Stimulated activated CD4-positive, alpha-beta T cell treated with anti-CD3 and anti-CD28 coated beads, Interleukin-15, amount 100 ng/mL, for 48 hours (primary cell): ENCODE data around the gene MUCL3.
"Not testable (repeated sequence)": the region's sequence is repeated elsewhere in the genome, so short reads cannot be mapped to it uniquely, and the experiment has no call there.

ENCODE experiments used
- DNase-seq, 2 donors: peaks; one replicate each; pipeline ENCODE4 v3.0.0-alpha.2; 2020; ENCODE audit warnings: low read depth in 2 of 2

MUCL3 gene, protein sequence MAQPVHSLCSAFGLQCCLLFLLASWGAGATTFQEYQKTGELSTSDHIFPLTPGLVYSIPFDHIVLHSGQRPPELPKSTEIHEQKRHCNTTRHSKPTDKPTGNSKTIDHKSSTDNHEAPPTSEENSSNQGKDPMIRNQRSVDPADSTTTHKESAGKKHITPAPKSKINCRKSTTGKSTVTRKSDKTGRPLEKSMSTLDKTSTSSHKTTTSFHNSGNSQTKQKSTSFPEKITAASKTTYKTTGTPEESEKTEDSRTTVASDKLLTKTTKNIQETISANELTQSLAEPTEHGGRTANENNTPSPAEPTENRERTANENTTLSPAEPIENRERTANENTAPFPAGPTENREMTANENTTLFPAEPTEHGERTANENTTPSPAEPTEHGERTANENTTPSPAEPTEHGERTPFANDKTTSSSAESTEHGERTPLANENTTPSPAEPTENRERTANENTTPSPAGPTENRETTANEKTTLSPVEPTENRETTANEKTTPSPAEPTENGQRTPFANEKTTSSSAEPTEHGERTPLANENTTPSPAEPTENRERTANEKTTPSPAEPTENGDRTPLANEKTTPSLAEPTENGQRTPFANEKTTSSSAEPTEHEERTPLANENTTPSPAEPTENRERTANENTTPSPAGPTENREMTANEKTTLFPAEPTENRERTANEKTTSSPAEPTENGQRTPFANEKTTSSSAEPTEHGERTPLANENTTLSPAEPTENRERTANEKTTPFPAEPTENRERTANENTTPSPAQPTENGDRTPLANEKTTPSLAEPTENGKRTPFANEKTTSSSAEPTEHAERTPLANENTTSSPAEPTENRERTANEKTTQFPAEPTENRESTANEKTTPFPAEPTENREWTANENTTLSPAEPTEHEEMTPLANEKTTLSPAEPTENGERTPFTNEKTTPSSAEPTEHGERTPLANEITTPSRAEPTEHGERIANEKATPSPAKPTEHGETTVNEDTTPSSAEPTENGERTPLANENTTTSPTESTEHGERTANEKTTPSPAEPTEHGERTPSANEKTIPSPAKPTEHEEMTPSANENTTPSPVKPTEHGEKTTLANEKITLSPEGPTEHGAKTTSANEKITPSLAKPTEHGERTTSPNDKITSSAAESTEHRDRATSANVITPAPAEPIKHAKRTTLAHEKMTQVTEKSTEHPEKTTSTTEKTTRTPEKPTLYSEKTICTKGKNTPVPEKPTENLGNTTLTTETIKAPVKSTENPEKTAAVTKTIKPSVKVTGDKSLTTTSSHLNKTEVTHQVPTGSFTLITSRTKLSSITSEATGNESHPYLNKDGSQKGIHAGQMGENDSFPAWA (N-terminal part only)

DNA sequence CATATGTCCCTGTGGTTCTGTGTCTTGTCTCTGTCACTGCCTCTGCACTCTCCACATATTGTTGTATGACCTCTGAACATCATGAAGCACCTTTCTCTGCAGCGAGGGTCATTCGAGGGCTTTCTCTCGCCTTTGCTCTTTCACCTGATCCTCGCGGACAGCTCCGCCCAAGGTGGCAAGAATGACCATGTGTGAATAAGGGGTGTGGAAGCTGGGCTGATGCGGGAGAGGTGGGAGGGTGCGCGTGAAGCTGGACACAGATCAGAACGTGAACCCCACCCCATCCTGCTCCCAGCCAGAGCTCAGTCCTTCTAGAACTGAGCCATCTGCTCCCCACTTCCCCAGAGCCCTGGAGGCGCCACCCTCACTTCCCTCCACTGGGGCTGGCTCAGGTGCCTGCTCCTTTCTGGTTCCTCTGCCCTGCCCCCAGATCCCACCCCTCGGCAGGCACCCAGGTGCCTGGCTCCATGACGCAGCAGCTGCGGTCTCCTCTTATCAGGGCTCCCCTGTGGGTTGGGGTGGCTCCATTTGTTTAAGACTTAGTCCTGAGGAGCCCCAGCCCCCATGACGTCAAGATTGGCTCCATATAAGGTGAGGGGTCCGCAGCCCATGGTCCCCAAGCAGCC, at the start of gene MUCL3:
MUCL3 (plus strand) TSS at position 613 of the 626 bp plus-strand sequence. CDS start 27 bp downstream, outside the sequence.
- no peak for DNase-seq

DNA sequence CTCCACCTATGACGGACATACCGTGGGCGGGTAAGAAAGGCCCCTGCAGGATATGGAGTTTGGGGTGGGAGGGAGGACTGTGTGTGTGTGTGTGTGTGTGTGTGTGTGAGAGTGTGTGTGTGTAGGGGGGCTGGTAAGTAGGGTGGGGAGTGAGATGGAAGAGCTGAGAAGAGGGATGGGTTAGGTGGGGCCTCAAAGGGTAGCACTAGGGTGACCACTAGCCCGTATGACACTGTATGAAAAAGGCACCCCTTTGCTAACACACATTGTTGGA, 49.4 kb upstream of the MUCL3 start:
- DNase-seq = no peak

DNA sequence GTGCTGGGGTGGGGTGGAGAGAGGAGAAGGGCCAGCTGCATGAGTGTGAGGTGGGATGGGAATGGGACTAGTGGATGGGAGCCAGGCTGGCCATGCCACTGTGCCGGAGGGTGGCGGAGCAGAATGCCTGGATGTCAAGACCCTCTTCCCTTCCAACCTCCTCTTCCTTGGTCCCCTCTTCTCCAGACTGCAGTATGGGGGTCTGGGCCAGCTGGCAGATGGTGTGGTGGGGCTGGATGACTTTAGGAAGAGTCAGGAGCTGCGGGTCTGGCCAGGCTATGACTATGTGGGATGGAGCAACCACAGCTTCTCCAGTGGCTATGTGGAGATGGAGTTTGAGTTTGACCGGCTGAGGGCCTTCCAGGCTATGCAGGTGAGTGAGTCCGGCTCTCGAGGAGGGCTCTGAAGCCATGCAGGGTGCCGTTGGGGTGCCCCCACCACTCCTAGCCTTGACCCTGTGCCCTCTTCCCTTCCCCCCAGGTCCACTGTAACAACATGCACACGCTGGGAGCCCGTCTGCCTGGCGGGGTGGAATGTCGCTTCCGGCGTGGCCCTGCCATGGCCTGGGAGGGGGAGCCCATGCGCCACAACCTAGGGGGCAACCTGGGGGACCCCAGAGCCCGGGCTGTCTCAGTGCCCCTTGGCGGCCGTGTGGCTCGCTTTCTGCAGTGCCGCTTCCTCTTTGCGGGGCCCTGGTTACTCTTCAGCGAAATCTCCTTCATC, 48.8 kb upstream of the MUCL3 start:
- no peak for DNase-seq

DNA sequence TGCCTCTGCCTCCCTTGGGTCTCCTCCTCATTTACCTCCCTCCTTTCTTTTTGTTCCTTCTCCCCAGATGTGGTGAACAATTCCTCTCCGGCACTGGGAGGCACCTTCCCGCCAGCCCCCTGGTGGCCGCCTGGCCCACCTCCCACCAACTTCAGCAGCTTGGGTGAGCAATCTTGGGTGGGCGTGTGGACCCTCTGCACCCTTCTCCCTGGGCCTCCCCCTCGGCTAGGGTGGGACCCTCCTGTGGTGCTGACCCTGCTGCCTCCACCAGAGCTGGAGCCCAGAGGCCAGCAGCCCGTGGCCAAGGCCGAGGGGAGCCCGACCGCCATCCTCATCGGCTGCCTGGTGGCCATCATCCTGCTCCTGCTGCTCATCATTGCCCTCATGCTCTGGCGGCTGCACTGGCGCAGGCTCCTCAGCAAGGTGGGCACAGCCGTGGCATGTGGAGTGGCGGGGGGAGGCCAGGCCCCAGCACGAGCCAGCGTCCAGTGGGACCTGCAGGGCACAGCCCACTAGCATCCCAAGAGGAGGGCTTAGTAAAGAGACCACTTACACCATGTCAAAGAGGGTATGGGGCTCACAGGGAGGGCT, 47.7 kb upstream of the MUCL3 start:
- DNase-seq = no peak

DNA sequence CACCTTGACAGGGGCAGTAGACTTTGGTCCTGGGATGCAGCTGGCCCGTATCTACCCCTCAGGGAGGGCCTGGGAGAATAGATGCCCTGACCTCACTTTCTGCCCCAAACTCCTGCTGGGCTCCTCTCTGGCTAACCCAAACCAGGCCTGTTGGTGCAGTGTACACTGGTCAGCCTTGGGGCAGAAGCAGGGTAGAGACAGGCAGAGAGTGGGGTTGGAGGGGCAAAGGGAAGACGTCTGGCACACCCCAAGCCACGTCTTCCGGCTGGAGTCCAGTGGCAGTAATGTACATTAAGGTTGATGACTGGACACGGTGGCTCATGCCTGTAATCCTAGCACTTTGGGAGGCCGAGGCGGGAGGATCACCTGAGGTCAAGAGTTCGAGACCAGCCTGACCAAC, 47.1 kb upstream of the MUCL3 start:
- no peak for DNase-seq

DNA sequence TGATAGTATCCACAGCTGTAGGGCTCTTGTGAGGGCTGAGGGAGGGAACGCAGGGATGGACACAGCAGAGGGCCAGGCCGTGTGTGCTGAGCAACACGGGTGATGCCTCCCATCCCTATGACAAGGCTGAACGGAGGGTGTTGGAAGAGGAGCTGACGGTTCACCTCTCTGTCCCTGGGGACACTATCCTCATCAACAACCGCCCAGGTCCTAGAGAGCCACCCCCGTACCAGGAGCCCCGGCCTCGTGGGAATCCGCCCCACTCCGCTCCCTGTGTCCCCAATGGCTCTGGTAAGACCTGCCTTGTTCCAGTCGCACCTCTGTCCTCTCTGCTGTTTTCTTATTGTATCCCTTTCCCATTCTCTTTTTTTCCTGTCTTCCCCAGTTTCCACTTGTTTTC, 46.4 kb upstream of the MUCL3 start:
- DNase-seq = no peak

DNA sequence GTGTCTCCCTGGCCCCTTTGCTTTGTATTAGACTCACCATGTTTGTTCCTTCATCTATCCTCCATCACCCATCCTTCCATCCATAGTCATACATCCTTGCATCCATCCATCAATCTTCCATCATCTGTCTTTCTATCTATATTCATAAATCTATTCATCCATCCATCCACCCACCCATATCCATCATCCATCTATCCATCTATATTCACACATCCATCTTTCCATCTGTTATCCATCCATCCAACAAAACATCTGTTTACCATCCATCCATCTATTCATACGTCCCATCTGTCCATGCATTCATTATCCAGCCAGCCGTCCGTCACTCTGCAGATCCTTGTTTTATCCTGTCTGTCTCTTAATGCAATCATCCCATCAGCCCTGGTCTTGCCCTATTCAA, 45.8 kb upstream of the MUCL3 start:
- no peak for DNase-seq

DNA sequence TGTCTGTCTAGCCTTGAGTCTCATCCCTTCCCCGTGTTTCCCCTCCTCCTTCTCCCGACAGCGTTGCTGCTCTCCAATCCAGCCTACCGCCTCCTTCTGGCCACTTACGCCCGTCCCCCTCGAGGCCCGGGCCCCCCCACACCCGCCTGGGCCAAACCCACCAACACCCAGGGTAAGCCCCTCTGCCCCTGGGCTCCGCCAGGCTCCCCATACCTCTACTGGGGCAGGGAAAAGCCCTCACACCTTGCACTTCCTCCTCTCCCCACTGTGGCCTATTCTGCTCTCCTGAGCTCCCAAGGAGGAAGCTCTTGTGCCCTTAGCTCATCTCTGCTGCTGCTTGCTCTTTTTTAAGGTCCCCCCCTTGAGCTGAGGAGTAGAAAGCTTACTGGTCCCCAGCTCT, 45.4 kb upstream of the MUCL3 start:
- DNase-seq = no peak

DNA sequence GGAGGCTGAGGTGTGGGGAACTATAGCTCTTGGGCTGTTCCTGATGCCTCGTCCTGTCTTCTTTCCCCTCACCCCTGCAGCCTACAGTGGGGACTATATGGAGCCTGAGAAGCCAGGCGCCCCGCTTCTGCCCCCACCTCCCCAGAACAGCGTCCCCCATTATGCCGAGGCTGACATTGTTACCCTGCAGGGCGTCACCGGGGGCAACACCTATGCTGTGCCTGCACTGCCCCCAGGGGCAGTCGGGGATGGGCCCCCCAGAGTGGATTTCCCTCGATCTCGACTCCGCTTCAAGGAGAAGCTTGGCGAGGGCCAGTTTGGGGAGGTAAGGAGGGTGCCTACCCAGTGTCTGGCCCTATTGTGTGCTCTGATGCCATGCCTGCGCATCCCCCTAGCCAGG, 44.2 kb upstream of the MUCL3 start:
- DNase-seq = no peak

DNA sequence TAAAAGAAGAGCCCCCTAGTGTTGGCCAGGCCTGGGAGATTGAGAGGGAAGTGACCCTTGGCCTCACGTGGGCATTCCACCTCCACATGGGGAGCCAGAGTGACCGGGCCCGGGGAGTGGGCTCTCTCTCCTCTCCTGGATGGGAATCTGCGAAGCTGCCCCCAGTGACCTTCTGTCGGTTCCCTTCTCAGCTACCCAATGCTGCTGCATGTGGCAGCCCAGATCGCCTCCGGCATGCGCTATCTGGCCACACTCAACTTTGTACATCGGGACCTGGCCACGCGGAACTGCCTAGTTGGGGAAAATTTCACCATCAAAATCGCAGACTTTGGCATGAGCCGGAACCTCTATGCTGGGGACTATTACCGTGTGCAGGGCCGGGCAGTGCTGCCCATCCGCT, 42.9 kb upstream of the MUCL3 start:
- DNase-seq = no peak

DNA sequence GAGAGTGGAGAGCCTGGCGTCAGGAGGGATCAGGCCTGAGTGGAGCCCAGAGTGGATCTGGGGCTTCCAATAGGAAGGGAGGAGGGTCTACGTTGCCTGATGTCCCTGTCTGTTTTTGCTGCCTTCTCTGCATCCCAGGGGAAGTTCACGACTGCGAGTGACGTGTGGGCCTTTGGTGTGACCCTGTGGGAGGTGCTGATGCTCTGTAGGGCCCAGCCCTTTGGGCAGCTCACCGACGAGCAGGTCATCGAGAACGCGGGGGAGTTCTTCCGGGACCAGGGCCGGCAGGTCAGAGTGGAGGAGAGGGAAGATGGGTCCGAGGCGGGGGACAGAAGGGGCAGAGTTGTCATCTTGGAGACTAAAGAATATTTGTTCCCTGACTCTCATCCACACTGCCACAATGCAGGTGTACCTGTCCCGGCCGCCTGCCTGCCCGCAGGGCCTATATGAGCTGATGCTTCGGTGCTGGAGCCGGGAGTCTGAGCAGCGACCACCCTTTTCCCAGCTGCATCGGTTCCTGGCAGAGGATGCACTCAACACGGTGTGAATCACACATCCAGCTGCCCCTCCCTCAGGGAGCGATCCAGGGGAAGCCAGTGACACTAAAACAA, 41.9 kb upstream of the MUCL3 start:
- DNase-seq = no peak

DNA sequence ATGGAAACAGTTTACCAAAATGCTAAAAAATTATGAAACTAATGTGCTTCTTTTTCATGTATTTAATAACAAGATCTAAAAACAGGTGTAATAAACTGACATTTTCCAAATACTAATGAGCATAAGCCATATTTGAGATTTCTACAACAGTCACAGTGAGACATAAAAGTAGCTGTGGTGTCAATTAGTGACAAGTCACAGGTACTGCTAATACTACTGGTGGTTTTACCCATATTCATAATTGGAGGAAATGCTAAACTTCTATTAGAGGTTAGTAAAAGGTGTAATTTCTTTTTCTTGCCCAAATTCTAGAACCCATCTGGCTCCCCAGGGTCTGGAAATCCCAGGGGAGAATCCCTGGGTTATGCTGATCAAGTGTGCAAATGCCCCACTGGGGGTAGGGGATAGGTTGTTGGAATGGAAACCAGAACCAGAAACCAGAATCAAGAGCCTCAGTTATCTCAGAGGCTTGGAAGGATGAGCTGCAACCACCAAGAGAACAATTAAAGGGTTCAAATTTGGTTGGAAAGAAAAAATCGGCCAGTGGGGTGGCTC, 39.8 kb upstream of the MUCL3 start:
- DNase-seq = no peak

DNA sequence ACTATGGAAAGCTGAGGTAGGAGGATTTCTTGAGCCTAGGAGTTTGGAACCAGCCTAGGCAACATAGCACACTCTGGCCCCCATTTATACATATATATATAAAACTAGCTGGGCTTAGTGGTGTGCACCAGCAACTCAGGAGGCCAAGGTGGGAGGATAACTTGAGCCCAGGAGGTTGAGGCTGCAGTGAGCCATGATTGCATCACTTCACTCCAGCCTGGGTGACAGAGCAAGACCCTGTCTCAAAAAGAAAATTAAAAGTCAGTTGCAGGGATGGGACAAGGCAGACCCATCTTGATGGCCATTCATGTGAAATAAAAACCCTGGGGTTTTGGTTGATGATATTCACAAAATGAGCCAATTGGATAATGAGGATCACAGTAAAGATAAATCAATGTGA, 39.3 kb upstream of the MUCL3 start:
- DNase-seq = no peak

DNA sequence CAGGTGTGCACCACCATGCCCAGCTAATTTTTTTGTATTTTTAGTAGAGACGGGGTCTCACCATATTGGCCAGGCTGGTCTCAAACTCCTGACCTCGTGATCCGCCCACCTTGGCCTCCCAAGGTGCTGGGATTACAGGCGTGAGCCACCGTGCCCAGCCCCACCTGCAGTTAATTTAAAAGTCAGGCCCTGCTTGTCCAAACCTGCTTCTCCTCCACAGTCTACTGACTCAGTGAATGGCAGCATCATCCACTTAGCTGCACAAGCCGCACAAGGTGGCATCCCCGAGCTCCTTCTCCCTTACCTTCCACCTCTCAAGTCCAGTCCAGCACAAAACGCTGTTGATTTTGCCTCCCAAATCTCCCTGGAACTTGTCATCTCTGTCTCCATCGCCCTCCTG, 38.6 kb upstream of the MUCL3 start:
- not testable (repeated sequence) for DNase-seq

DNA sequence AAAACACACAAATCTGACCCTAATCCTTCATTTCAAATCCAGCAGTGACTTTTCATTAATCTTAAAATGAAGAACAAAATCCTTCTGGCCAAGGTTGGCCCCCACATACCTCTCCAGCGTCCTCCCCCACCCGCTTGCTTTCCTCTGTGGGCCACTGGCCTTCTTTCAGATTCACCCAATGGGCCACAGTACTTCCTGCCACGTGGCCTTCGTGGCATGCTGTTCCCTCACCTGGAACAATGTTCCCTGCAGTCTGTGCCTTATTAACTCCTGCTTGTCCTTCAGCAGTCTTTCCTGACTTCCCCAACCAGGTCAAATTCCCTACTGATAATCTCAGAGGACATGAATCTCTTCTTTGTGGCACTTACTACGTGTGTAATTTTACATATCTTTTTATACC, 38.1 kb upstream of the MUCL3 start:
- DNase-seq = no peak

DNA sequence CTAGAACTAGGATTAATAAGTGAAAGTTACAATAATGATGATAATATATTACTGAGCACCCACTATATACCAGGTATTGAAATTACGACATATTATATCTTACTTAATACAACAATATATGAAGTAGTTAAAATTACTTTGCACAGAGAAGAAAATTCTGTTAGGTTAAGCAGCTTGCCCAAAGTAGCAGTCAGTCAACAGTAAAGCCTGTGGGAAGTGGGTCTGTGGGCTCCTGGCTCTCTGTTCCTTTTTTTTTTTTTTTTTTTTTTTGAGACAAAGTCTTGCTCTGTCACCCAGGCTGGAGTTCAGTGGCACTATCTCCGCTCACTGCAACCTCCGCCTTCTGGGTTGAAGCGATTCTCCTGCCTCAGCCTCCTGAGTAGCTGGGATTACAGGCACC, 37.5 kb upstream of the MUCL3 start:
- DNase-seq = no peak

DNA sequence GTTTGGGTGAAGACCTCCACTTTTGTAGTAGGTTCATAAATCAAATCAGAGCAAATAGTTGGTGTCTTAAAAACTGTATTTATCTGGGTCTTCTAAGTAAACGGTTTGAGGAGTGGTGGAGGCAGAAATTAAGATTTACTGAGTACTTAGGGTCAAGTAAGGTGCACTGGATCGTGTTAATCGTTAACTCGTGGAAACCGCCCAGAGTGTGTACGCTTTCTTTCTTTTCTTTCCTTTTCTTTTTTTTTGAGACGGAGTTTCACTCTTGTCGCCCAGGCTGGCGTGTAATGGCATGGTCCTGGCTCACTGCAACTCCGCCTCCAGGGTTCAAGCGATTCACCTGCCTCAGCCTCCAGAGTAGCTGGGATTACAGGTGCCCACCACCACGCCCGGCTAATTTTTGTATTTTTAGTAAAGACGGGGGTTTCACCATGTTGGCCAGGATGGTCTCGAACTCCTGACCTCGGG, 33.4 kb upstream of the MUCL3 start:
- DNase-seq = not testable (repeated sequence)

DNA sequence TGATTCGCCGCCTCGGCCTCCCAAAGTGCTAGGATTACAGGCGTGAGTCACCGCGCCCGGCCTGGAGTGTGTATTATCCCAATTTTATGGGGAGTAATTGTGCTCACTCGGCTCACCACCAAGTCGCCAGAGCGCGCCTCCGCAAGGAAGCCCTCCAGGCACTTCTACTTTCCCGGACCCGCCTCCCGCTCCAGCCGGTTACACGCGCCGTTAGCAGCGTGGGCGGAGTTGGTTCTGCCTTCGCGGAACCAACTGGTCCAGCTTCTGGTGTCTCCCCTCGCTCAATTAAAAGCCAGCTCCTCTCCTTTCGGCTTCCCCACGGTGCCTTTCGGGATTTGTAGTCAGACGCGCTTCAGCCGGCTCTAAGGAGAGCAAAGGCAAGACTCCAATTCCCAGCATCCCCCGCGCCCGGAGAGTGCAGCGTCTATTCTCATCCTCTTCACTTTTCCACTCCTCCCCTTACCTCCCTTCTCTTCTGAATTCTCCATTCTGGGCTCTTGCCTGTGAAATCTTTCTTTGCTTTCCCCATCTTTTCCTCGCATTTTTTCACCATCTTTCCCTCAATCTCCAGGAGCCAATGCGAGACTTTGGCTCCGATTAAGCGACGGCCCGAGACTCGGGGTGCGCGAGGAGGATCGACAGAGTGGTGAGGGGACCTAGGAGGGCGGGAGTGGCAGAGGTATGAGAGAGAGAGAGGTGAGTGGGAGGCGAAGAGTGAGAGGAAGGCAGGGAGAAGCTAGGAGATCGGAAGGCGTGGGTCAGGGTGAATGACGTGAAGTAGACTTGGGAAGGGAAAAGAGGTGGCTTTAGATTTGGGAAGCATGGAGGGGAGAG, 32.8 kb upstream of the MUCL3 start, which contains the start of gene GTF2H4:
GTF2H4 (plus strand) TSS at position 450 of the 834 bp plus-strand sequence.
- peak; percentile 94 to 95 for DNase-seq

DNA sequence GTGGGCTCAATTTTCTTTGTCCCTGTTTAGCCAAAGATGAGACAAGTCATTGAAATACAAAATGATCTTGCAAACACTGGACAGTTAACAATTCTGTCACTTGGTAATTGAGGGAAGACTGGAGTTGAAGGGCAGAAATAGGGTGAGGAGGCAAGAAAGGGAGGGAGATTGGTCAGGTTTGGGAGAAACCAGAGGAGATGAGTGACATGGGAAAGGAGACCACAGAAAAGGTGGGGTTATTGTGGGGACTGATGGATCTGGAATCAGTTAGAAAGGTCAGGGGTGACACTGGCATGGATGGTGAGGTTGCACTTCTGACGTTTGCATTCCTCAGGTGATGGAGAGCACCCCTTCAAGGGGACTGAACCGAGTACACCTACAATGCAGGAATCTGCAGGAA, 32.1 kb upstream of the MUCL3 start:
- DNase-seq = no peak
